NCI-H774 (cell line): ENCODE data around the gene GPS1.

Source experiments
- DNase-seq: peaks from one replicate; lab custom pipeline; 2025; lab: John Stamatoyannopoulos, UW

Gene GPS1

GRCh38 chr17:82045936-82046484 lies 5.7 kb upstream of the GPS1 start:
- DNase-seq: no peak

DNA sequence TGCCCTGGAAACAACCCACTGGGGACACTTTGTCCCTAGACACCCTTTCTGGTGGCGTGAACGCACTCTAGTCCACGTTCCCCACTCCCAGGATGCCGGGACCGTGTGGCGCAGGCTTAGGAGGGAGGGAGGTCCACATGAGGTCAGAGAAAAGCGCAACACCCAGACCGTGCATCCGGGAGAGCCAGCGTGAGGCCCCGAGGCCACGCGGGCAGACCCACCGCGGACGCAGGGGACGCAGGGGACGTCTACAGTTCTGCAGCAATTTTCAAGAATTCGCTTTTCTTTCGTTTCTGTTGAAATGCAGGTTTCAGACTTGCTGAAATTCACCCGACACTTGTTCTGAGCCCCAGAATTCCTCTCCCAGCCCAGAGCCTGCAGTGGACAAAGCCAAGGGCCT lies 4.8 kb upstream of the GPS1 start:
- no peak for DNase-seq

DNA sequence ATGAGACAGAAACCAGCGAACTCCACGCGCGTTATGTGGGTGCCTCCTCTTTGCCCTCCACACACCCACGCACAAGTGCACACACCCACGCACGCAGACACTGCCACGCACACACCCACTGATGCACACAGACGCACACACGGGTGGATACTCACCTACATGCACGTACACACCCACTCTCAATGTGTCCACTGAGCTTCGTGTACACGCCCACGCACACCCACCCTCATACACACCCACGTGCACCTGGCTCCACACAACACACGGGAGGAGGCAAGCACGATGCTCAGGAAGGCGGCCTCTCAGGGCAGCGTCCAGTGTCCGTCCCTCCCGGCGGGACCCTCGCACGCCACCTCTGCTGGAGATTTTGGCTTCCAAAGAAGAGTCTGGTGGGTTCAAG lies 4.3 kb upstream of the GPS1 start:
- no peak for DNase-seq

GRCh38 chr17:82047914-82048570 lies 3.7 kb upstream of the GPS1 start:
- DNase-seq: no peak

- DNase-seq: no peak
Observed at GRCh38 chr17:82048571-82048971, 3.1 kb upstream of the GPS1 start.

DNA sequence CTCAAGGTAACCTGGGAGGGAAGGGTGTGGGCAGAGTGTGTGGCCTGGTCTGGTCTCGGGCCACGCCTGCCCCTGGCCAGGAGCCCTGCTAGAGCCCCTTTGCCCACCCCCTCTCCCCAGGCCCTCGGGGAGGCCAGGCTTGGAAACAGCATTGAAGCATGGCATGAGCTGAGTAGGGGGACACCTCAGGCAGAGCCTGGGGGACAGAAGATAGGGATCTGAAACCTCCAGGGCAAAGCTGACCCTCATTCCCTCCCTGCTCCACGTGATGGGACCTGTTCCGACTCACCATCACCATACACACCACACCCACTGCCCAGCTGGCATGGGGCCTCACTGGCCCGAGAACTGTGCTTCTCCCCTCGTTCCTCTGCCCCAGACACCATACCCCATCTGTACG lies 2.6 kb upstream of the GPS1 start:
- no peak for DNase-seq

DNA sequence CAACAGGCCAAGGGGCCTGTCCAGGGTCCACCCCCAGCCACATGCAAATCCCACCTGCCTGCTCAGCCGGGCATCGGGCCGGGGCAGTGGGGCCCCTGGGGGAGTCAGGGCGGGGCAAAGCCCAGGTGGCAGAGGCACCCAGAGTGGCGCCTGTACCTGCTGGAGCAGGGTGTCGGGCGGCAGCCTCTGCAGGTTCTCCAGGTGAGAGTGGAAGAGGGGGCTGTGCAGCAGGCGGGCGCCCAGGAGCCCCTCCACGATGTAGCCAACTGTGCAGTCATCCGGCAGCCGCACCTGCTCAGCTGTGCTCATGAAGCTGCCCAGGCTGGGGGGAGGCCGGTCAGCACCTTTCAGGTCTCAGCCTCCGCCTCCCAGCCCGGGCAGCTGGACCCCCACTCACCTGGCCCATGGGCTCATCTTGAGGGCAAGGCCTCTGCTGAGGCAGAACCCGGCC lies 2.2 kb upstream of the GPS1 start:
- no peak for DNase-seq

DNA sequence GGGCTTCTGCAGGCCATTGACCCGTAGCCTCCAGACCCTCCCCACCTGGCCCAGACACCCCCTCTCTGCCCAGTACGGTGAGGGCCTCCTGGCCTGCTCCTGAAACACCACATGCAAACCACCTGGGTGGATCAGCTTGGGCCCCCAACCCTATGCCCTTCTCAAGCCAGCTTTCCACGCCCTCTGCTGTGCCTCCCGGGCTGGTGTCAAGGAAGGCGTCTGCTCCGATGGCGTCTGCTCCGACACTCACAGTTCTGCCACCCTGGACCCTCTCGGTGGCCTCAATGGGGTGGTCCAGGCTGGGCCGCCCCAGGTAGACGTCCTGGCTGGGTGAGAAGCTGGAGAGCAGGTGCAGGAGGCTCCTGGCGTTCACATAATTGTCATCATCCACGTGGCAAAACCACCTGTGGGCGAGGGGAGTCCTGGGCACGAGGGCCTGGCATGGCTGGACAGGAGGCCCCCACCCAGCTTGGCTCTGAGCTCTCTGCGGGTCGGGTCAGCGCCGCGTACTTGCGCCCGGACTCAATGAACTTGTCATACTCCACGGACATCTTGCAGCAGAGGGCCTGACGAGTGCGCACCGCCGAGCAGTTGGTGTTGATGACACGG lies 1.4 kb upstream of the GPS1 start:
- no peak for DNase-seq

GRCh38 chr17:82050761-82051641 lies 697 bp upstream of the GPS1 start:
- DNase-seq: no peak

- no peak for DNase-seq
Observed at GRCh38 chr17:82052638-82053059, 951 bp downstream of the GPS1 start.

DNA sequence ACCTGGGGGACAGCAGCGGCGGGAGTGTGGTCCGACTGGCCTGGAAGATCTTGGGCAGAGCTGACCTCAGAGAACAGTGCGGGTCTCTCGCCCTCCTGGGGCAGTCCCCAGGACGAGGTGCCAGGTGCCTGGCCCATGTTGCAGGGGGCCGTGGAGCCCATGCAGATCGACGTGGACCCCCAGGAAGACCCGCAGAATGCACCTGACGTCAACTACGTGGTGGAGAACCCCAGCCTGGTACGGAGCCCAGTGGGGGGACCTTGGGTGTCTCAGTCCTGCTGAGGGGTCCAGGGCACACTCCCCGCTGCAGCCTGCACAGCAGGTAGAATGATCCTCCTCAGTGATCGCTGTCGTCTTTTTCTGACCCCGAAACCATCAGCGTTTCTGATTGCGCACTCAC lies 1.4 kb downstream of the GPS1 start:
- no peak for DNase-seq

DNA sequence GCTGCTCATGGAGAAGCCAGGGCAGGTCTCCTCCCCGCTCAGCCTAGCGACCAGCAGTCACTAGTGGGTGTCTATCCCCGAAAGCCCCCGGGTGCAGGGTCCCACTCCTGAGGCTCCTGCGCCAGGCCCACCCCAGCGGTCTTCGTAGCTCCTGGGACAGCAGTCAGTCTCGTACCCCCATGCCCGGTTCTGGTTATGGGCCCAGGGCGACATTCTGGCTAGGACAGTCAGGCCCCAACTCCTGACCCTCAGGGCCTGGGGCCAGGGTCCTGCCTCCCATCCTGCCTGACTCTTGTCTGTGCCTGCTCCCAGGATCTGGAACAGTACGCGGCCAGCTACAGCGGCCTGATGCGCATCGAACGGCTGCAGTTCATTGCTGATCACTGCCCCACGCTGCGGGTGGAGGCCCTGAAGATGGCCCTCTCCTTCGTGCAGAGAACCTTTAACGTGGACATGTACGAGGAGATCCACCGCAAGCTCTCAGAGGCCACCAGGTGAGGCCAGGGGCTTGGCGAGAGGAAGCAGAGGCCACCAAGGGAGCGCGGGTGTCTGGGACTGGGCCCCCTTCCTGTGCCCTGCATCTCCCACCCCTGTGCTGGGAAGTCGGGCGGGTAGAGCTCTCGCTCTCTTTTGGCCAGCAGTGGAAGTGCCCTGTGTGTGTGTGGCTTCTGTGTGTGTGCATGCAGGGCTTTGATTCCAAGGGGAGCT lies 2.0 kb downstream of the GPS1 start:
- no peak for DNase-seq

DNA sequence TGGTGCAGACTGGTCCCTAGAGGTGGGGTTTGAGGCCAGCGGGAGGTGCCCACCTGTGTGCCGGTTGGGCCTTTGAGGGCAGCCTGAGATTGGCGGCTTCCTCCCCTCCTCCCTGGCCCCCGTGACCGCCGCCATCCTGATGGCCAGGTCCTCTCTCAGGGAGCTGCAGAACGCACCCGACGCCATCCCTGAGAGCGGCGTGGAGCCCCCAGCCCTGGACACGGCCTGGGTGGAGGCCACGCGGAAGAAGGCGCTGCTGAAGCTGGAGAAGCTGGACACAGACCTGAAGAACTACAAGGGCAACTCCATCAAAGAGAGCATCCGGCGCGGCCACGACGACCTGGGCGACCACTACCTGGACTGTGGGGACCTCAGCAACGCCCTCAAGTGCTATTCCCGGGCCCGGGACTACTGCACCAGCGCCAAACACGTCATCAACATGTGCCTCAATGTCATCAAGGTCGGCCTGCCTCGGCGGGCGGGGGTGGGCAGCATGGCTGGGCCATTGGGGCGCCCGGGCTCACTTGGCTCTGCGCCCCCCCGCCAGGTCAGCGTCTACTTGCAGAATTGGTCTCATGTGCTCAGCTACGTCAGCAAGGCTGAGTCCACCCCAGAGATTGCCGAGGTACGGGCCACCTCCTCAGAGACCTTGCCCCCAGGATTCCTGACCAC lies 2.8 kb downstream of the GPS1 start:
- no peak for DNase-seq

DNA sequence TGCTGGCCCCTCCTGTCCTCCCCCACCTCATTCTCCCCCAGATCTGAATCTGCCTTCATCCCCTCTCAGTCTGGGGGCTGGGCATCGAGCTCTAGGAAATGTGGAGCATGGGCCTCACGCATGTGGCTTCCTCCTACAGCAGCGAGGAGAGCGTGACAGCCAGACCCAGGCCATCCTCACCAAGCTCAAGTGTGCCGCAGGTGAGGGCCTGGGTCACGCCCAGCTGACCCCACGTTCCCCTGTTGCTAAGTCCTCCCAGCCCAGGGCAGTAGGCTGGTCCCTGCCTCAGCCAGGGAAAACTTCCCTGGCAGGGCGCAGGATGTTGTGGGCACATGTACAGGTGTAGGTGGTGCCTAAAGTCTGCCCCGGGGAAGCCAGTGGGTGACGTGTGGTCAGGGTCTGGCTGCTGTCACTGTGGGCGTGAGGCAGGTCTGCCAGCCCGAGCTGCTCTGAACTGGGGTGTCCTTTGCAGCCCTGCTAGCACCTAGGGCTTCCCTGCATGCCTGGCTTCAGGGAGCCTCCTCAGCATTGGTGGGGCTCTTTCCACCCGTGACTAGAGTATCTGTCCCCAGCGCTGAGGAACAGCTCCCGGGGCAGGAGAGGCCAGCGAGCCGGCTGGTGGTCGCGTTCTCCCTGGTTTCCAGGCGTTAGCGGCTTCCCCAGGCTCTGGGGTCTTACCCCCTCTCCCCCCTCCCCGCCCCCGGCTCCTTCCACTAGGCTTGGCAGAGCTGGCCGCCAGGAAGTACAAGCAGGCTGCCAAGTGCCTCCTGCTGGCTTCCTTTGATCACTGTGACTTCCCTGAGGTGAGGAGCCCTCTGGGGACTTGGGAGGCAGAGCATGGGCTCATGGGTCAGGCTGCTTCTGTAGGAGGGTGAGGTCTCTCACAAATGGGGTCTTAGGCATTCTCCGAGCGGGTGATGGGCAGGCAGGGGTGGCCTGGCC lies 3.6 kb downstream of the GPS1 start:
- DNase-seq: no peak

- DNase-seq: no peak
Observed at GRCh38 chr17:82055965-82056728, 4.4 kb downstream of the GPS1 start.

GRCh38 chr17:82056729-82057621 lies 5.3 kb downstream of the GPS1 start:
- DNase-seq: no peak

DNA sequence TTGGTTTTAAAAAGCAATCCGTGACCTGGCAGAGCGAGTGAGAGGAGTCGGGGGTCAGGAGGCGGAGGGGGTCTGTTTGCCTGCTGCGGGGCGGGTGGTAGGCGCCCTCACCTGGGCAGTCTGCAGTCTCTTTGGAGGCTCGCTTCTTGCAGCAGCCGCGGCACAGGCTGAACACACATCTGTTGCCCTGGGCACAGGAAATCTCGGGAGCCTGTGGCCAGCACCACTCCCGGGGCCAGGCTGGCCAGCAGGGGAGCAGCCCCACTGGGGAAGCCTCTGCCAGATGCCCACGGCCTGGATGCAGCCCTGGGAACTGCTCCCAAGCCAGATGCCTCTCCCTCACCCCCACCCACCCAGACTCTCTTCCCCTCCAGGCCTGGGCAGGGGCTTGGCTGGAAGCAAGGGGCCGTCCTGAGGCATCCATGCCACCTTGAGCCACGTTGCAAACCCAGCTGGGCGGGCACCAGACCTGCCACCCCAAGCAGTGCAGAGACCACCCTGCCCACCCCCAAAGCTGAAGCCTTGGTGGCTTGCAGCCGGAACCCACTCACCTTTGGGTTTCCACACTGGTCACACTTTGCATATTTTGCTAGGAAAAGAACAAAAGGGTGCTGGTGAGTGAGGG lies 6.6 kb downstream of the GPS1 start:
- DNase-seq: no peak

DNA sequence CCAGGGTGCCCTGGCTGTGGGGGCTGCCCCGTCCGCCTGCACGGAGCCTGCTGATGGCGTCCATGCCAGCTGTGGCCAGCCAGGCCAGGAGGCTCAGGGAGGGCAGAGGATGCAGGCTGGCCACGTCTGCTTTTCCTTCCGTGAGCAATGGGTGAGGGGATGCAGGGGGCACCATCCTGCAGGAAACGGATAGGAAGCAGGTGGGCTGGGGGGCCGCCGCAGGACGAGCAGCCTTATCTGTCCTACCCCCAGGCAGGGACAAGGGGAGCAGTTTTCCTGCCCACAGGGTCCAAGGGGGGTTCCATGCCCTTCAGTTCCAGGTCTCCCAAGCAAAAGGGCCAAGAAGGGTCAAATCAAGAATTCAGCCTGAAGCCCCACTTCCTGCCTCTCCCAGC lies 7.2 kb downstream of the GPS1 start:
- no peak for DNase-seq
